ENCODE results near the gene GNL2. TPM values are rescaled to one million over a fixed set of nuclear protein-coding genes. Genes with fewer than 3 reads are reported as not detected.

Gene GNL2
- total and polyA plus RNA-seq, 4 donors: 14.8 to 29.2 (median 21.3) TPM

DNA sequence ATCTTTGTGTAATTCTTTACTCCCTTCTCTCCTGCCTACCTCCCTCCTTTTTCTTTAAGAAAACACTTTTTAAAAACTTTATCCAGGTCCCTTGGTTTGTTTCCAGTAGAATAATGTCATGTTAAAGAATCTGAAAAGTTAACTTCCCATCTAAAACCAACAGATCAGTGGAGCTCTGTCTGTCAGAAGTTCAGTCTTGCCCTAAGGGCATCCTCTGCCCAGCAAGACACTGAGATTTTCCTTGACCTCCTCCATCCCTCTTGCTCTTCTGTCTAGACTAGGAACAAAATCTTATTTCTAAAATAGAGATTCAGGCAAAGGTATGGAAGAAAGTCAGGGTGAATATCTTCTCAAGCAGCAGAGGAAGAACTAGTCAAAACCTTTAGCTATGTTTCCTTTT lies 5.7 kb upstream of the GNL2 start:
- no peaks in the 10 kb centered on the region for H3K27me3 ChIP-seq (ENCODE audit: control insufficient read depth in 4 of 4, insufficient read depth in 4 of 4, low read length in 3 of 4)
- DNase-seq (ENCODE audit: low spot score): no peak
- no peaks in the 10 kb centered on the region for H3K36me3 ChIP-seq (ENCODE audit: control insufficient read depth in 4 of 4, insufficient read depth in 3 of 4, low read depth in 1 of 4, low read length in 3 of 4)
- peaks cover 0 to 3% (median 1%) of the 10 kb centered on the region in 4 donors for H3K4me1 ChIP-seq (ENCODE audit: control insufficient read depth in 4 of 4, insufficient read depth in 4 of 4, low read length in 3 of 4)
- no peak overlapping the region for H3K4me3 ChIP-seq (ENCODE audit: low read depth in 1 of 3, low read length in 3 of 3)
- no peak overlapping the region for H3K27ac ChIP-seq (ENCODE audit: low read depth in 1 of 2, low read length in 2 of 2)
- H3K9ac ChIP-seq (ENCODE audit: low read depth in 1 of 2, low read length in 2 of 2): no peak overlapping the region
- H3K9me3 ChIP-seq (ENCODE audit: control insufficient read depth in 4 of 4, low read length in 3 of 4): no peaks in the 10 kb centered on the region
- TF ChIP-seq RAD21 (IDR thresholded peaks at IDR 0.05) (no peak), EGR1 (IDR thresholded peaks at IDR 0.05; ENCODE audit: low read depth in 2 of 2) (no peak), GABPA (IDR thresholded peaks at IDR 0.05 in 1 of 2, conservative IDR thresholded peaks at IDR 0.05 in 1 of 2) (no peak), SP1 (IDR thresholded peaks at IDR 0.05) (no peak)

DNA sequence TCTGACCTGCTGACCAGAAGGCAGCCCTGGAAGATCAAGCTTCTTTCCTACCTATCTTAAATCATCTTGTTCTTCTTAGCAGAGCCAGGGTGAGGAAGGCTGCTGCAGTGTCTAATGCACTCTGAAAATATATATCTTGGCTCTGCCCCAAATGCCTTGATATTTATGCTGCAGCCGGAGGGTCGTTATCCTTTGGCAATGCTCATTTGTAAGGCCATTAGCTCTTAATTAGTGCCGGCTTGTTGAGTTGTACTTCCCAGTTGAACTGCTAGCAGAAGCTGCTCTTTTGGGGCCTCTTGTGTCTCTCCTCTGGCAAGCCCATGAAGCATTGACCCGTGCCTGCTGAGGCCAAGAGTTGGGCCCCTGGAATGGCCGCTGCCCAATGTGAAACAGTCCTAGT lies 4.2 kb upstream of the GNL2 start:
- WGBS: 74% methylated on average over 5 of the region's 5 CpGs
- Histone ChIP-seq H3K9me3 (ENCODE audit: control insufficient read depth in 4 of 4, low read length in 3 of 4) (no peaks in the 10 kb centered on the region), H3K9ac (ENCODE audit: low read depth in 1 of 2, low read length in 2 of 2) (no peak overlapping the region), H3K27ac (ENCODE audit: low read depth in 1 of 2, low read length in 2 of 2) (no peak overlapping the region), H3K27me3 (ENCODE audit: control insufficient read depth in 4 of 4, insufficient read depth in 4 of 4, low read length in 3 of 4) (no peaks in the 10 kb centered on the region), H3K4me1 (ENCODE audit: control insufficient read depth in 4 of 4, insufficient read depth in 4 of 4, low read length in 3 of 4) (peaks cover 3 to 13% (median 7%) of the 10 kb centered on the region in 4 donors), H3K36me3 (ENCODE audit: control insufficient read depth in 4 of 4, insufficient read depth in 3 of 4, low read depth in 1 of 4, low read length in 3 of 4) (no peaks in the 10 kb centered on the region), H3K4me3 (ENCODE audit: low read depth in 1 of 3, low read length in 3 of 3) (no peak overlapping the region)
- DNase-seq (ENCODE audit: low spot score): no peak
- TF ChIP-seq FOXA1 (IDR thresholded peaks at IDR 0.05): no peak
- TF ChIP-seq RXRA (IDR thresholded peaks at IDR 0.05): peak in 1 of 2 donors; percentile 30
- TF ChIP-seq YY1 (IDR thresholded peaks at IDR 0.05): no peak
- TF ChIP-seq RAD21 (IDR thresholded peaks at IDR 0.05): no peak

DNA sequence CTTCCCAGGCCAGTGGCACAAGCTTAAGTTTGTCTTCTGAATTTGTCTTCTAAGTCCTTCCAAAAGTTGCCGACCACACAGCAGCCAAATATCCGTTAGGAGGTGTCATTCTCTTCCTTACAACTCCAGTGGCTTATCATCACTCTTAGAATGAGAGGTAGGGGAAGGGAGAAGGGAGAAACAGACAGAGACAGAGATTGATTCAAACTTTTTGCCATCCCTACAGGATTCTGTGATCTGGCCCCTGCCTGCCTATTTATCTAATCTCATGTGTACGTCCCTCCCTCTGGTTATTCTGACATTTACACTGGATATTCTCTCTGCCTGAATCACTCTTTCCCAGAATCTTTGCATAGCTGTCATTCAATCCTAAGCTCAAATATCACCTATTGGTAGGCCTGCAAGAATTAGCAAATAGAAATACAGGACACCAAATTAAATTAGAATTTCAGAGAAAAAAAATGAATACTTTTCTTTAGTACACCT lies 488 bp upstream of the GNL2 start:
- Histone ChIP-seq H3K9me3 (ENCODE audit: control insufficient read depth in 4 of 4, low read length in 3 of 4) (no peaks in the 10 kb centered on the region), H3K4me1 (ENCODE audit: control insufficient read depth in 4 of 4, insufficient read depth in 4 of 4, low read length in 3 of 4) (peaks cover 4 to 19% (median 18%) of the 10 kb centered on the region in 4 donors), H3K27me3 (ENCODE audit: control insufficient read depth in 4 of 4, insufficient read depth in 4 of 4, low read length in 3 of 4) (no peaks in the 10 kb centered on the region), H3K27ac (ENCODE audit: low read depth in 1 of 2, low read length in 2 of 2) (peak overlapping the region; percentile 72 to 84), H3K4me3 (ENCODE audit: low read depth in 1 of 3, low read length in 3 of 3) (peak overlapping the region; percentile 75 to 100 (median 97)), H3K9ac (ENCODE audit: low read depth in 1 of 2, low read length in 2 of 2) (peak overlapping the region in 1 of 2 donors; percentile 32), H3K36me3 (ENCODE audit: control insufficient read depth in 4 of 4, insufficient read depth in 3 of 4, low read depth in 1 of 4, low read length in 3 of 4) (peaks cover 0 to 15% (median 10%) of the 10 kb centered on the region in 4 donors)
- WGBS: 2% methylated on average over 3 of the region's 3 CpGs
- no peak for DNase-seq (ENCODE audit: low spot score)
- TF ChIP-seq RAD21 (IDR thresholded peaks at IDR 0.05): peak in 1 of 2 donors; percentile 2
- TF ChIP-seq, protein P1, sequence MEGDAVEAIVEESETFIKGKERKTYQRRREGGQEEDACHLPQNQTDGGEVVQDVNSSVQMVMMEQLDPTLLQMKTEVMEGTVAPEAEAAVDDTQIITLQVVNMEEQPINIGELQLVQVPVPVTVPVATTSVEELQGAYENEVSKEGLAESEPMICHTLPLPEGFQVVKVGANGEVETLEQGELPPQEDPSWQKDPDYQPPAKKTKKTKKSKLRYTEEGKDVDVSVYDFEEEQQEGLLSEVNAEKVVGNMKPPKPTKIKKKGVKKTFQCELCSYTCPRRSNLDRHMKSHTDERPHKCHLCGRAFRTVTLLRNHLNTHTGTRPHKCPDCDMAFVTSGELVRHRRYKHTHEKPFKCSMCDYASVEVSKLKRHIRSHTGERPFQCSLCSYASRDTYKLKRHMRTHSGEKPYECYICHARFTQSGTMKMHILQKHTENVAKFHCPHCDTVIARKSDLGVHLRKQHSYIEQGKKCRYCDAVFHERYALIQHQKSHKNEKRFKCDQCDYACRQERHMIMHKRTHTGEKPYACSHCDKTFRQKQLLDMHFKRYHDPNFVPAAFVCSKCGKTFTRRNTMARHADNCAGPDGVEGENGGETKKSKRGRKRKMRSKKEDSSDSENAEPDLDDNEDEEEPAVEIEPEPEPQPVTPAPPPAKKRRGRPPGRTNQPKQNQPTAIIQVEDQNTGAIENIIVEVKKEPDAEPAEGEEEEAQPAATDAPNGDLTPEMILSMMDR (IDR thresholded peaks at IDR 0.05; ENCODE audit: low read depth, low read length, missing input control): no peak
- peak in 1 of 2 donors; percentile 13 for TF ChIP-seq GABPA (IDR thresholded peaks at IDR 0.05 in 1 of 2, conservative IDR thresholded peaks at IDR 0.05 in 1 of 2)

- 96% methylated on average over 6 of the region's 6 CpGs for WGBS
- H3K27me3 ChIP-seq (ENCODE audit: control insufficient read depth in 4 of 4, insufficient read depth in 4 of 4, low read length in 3 of 4): no peaks in the 10 kb centered on the region
- H3K36me3 ChIP-seq (ENCODE audit: control insufficient read depth in 4 of 4, insufficient read depth in 3 of 4, low read depth in 1 of 4, low read length in 3 of 4): peaks cover 2 to 35% (median 29%) of the 10 kb centered on the region in 4 donors
- H3K4me1 ChIP-seq (ENCODE audit: control insufficient read depth in 4 of 4, insufficient read depth in 4 of 4, low read length in 3 of 4): peaks cover 4 to 19% (median 18%) of the 10 kb centered on the region in 4 donors
- no peak for TF ChIP-seq YY1 (IDR thresholded peaks at IDR 0.05)
- no peak for TF ChIP-seq RAD21 (IDR thresholded peaks at IDR 0.05)
- TF ChIP-seq GABPA (IDR thresholded peaks at IDR 0.05 in 1 of 2, conservative IDR thresholded peaks at IDR 0.05 in 1 of 2): no peak
- TF ChIP-seq, protein P2, sequence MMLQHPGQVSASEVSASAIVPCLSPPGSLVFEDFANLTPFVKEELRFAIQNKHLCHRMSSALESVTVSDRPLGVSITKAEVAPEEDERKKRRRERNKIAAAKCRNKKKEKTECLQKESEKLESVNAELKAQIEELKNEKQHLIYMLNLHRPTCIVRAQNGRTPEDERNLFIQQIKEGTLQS (IDR thresholded peaks at IDR 0.05): no peak
- TF ChIP-seq NR2F2 (IDR thresholded peaks at IDR 0.05): no peak
- TF ChIP-seq HNF4A (conservative IDR thresholded peaks at IDR 0.05): no peak
- TF ChIP-seq FOXA1 (IDR thresholded peaks at IDR 0.05): no peak
- no peak for TF ChIP-seq RXRA (IDR thresholded peaks at IDR 0.05)
- no peak for TF ChIP-seq MAX (IDR thresholded peaks at IDR 0.05)
- TF ChIP-seq, protein P1 (IDR thresholded peaks at IDR 0.05; ENCODE audit: low read depth, low read length, missing input control): no peak
- TF ChIP-seq, protein P3, sequence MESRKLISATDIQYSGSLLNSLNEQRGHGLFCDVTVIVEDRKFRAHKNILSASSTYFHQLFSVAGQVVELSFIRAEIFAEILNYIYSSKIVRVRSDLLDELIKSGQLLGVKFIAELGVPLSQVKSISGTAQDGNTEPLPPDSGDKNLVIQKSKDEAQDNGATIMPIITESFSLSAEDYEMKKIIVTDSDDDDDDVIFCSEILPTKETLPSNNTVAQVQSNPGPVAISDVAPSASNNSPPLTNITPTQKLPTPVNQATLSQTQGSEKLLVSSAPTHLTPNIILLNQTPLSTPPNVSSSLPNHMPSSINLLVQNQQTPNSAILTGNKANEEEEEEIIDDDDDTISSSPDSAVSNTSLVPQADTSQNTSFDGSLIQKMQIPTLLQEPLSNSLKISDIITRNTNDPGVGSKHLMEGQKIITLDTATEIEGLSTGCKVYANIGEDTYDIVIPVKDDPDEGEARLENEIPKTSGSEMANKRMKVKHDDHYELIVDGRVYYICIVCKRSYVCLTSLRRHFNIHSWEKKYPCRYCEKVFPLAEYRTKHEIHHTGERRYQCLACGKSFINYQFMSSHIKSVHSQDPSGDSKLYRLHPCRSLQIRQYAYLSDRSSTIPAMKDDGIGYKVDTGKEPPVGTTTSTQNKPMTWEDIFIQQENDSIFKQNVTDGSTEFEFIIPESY (IDR thresholded peaks at IDR 0.05): no peak
- no peak for TF ChIP-seq FOXA2 (IDR thresholded peaks at IDR 0.05)
- no peak for TF ChIP-seq TAF1 (conservative IDR thresholded peaks at IDR 0.05)
- H3K9ac ChIP-seq (ENCODE audit: low read depth in 1 of 2, low read length in 2 of 2): no peak overlapping the region
- no peak for DNase-seq (ENCODE audit: low spot score)
- H3K4me3 ChIP-seq (ENCODE audit: low read depth in 1 of 3, low read length in 3 of 3): no peak overlapping the region
- no peaks in the 10 kb centered on the region for H3K9me3 ChIP-seq (ENCODE audit: control insufficient read depth in 4 of 4, low read length in 3 of 4)
- no peak overlapping the region for H3K27ac ChIP-seq (ENCODE audit: low read depth in 1 of 2, low read length in 2 of 2)
These were observed 2.0 kb downstream of the GNL2 start for GRCh38 chr1:37593726-37594125.

Data from liver (tissue), 9 donors.